ENCODE data around the gene MICAL3.

DNA sequence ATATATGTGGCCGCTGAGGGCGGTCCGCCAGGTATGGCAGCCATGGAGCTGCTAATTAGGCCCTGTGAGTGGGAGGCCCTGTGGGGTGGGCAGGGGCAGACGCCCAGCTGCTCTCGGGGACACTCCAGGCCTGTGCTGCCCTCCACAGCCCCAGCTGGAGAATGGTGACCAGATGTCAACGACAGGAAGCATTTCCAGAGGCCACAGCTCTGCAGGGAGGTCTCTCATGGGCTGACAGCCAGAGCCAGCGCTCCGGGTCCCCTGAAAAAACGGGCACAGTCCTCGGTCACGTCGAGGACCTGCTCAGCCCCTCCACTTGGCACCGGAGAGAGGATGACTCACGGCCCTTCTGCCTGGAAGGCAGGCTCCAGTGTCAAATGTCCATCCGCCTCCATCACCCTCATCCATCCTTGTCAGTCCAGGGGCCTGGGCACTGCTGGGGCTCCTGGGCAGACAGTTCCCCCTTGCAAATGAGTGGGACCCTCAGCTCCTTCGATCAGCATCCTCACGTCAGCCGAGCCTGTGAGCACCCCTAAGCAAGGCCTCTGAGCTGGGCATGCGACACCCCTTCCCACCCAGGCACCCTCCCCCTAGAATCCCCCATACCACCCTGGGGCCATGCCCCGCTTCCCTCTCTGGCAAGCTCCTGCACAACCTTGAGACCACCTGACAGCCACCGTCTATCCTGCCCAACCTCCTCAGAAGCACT, 252.0 kb downstream of the MICAL3 start:
- TF ChIP-seq ZFP3 (CRISPR knock-in tag; IDR thresholded peaks at IDR 0.05) (no peak), SNAI2 (CRISPR knock-in tag; IDR thresholded peaks at IDR 0.05) (no peak), ZNF8 (CRISPR knock-in tag; IDR thresholded peaks at IDR 0.05) (no peak), RARB (CRISPR knock-in tag; IDR thresholded peaks at IDR 0.05) (no peak), PATZ1 (CRISPR knock-in tag; IDR thresholded peaks at IDR 0.05; ENCODE audit: borderline replicate concordance) (no peak)
